Thymus (tissue), 14 donors: ENCODE results near the gene GPR137. TPM values are rescaled to one million over a fixed set of nuclear protein-coding genes. Genes with fewer than 3 reads are reported as not detected.

Source experiments
- DNase-seq, 9 donors: peaks; one replicate each; pipeline ENCODE4 v3.0.0-alpha.2; 2013; ENCODE audit warnings: low spot score in 9 of 9, low read depth in 6 of 9, missing footprints in 1 of 9
- H3K27ac ChIP-seq, 2 donors: one replicate each; pipeline ENCODE4 v1.5.1; 2013; ENCODE audit warnings: control low read depth in 1 of 2, low read depth in 1 of 2, low read length in 1 of 2, mild to moderate bottlenecking in 1 of 2, moderate library complexity in 1 of 2
- H3K27me3 ChIP-seq, 2 donors: one replicate each; pipeline ENCODE4 v1.5.1; 2013; ENCODE audit warnings: low read length in 1 of 2; ENCODE audit not compliant: control insufficient read depth in 2 of 2, insufficient read depth in 1 of 2
- H3K36me3 ChIP-seq, 2 donors: one replicate each; pipeline ENCODE4 v1.5.1; 2013; ENCODE audit warnings: low read length in 1 of 2, mild to moderate bottlenecking in 1 of 2, moderate library complexity in 1 of 2; ENCODE audit not compliant: control insufficient read depth in 2 of 2, insufficient read depth in 2 of 2
- H3K4me1 ChIP-seq, 2 donors: one replicate each; pipeline ENCODE4 v1.5.1; 2013; ENCODE audit warnings: low read length in 2 of 2; ENCODE audit not compliant: control insufficient read depth in 2 of 2, insufficient read depth in 2 of 2
- H3K4me3 ChIP-seq, 2 donors: one replicate each; pipeline ENCODE4 v1.5.1; 2013; ENCODE audit warnings: low read length in 2 of 2, control low read depth in 1 of 2, mild to moderate bottlenecking in 1 of 2
- H3K9me3 ChIP-seq, 2 donors: one replicate each; pipeline ENCODE4 v1.5.1; 2013; ENCODE audit warnings: low read length in 1 of 2, mild to moderate bottlenecking in 1 of 2; ENCODE audit not compliant: control insufficient read depth in 2 of 2, insufficient read depth in 1 of 2
- WGBS: extraction: QIAGEN DNeasy Blood & Tissue Kit; methylation state at CpG from one replicate; pipeline ENCODE4 v1.1.7; 2013; 5-methylcytosine and 5-hydroxymethylcytosine counted together
- long read RNA-seq, 10 donors: transcript quantifications; one replicate each; lab custom pipeline, GENCODE V29; 2026
- polyA plus RNA-seq: library from polyadenylated mRNA; stranded (reverse); fragments of 200-250 nt; gene quantifications from one replicate; pipeline ENCODE4 v1.2.3, GENCODE V29; 2013
- total RNA-seq: library from RNA; stranded (reverse); fragments of 120-200 nt; gene quantifications from one replicate; pipeline ENCODE4 v1.2.4, GENCODE V29; 2013
- donor health status: healthy.

Gene GPR137
- total RNA-seq (7.3 TPM), polyA plus RNA-seq (18.5 TPM)
- long read RNA-seq, donor 1, partial matches to known transcripts = 0 of 2 reads
- long read RNA-seq, donor 1, other reads (novel, unspliced or antisense) = 0 of 2 reads
- long read RNA-seq, donor 2 = 0 reads
- long read RNA-seq, donor 3 = 0 reads
- long read RNA-seq, donor 4, partial matches to known transcripts = 0 of 1 reads
- long read RNA-seq, donor 4, other reads (novel, unspliced or antisense) = 0 of 1 reads
- long read RNA-seq, donor 5, partial matches to known transcripts = 0 of 2 reads
- long read RNA-seq, donor 5, other reads (novel, unspliced or antisense) = 0 of 2 reads
- long read RNA-seq, donor 6, partial matches to known transcripts = 0 of 3 reads
- long read RNA-seq, donor 6, other reads (novel, unspliced or antisense) = 0 of 3 reads
- long read RNA-seq, donor 7, partial matches to known transcripts = 0 of 1 reads
- long read RNA-seq, donor 7, other reads (novel, unspliced or antisense) = 0 of 1 reads
- long read RNA-seq, donor 8, partial matches to known transcripts = 0 of 1 reads
- long read RNA-seq, donor 8, other reads (novel, unspliced or antisense) = 0 of 1 reads
- long read RNA-seq, donor 9, partial matches to known transcripts = 0 of 1 reads
- long read RNA-seq, donor 9, other reads (novel, unspliced or antisense) = 0 of 1 reads
- long read RNA-seq, donor 10, partial matches to known transcripts = 0 of 1 reads
- long read RNA-seq, donor 10, other reads (novel, unspliced or antisense) = 0 of 1 reads

- Histone ChIP-seq H3K9me3 (peaks cover 0 to 7% of the 10 kb centered on the region in 2 donors), H3K27me3 (peaks cover 5 to 15% of the 10 kb centered on the region in 2 donors), H3K4me1 (peaks cover 14 to 24% of the 10 kb centered on the region in 2 donors), H3K36me3 (peaks cover 16 to 21% of the 10 kb centered on the region in 2 donors), H3K4me3 (peak within 1 kb of the TSS; percentile 69 to 73), H3K27ac (peak within 1 kb of the TSS; percentile 81 to 96)
- under 1% methylated on average over 102 of the region's 102 CpGs for WGBS
- peak; percentile 67 to 96 (median 89) for DNase-seq
Observed at GRCh38 chr11:64284962-64285884, at the start of gene GPR137. Gene GPR137 (plus strand): TSS chr11:64285848. CDS start chr11:64286525, 677 bp downstream.

- H3K9me3 ChIP-seq = peaks cover 0 to 9% of the 10 kb centered on the region in 2 donors
- H3K36me3 ChIP-seq = peaks cover 6 to 19% of the 10 kb centered on the region in 2 donors
- H3K27ac ChIP-seq = peak overlapping the region; percentile 50 to 99
- H3K4me1 ChIP-seq = peaks cover 14 to 66% of the 10 kb centered on the region in 2 donors
- no peak overlapping the region for H3K4me3 ChIP-seq
- no peak for DNase-seq
- 95% methylated on average over 12 of the region's 12 CpGs for WGBS
- peaks cover 0 to 11% of the 10 kb centered on the region in 2 donors for H3K27me3 ChIP-seq
Observed at GRCh38 chr11:64237484-64237951, 48.1 kb upstream of the GPR137 start.

- DNase-seq = no peak
- 95% methylated on average over 9 of the region's 9 CpGs for WGBS
Observed at GRCh38 chr11:64238076-64238475, 47.6 kb upstream of the GPR137 start.

GRCh38 chr11:64238999-64239398 lies 46.6 kb upstream of the GPR137 start:
- H3K27me3 ChIP-seq = peaks cover 0 to 4% of the 10 kb centered on the region in 2 donors
- WGBS = 93% methylated on average over 5 of the region's 5 CpGs
- peaks cover 0 to 9% of the 10 kb centered on the region in 2 donors for H3K9me3 ChIP-seq
- H3K4me3 ChIP-seq = no peak overlapping the region
- H3K4me1 ChIP-seq = peaks cover 13 to 70% of the 10 kb centered on the region in 2 donors
- peaks cover 15 to 19% of the 10 kb centered on the region in 2 donors for H3K36me3 ChIP-seq
- H3K27ac ChIP-seq = peak overlapping the region; percentile 25 to 99
- peak in 1 of 9 donors; percentile 48 for DNase-seq

More at GRCh38 chr11:64238076-64238475, 47.6 kb upstream of the GPR137 start:
- peaks cover 16 to 68% of the 10 kb centered on the region in 2 donors for H3K4me1 ChIP-seq
- peaks cover 0 to 11% of the 10 kb centered on the region in 2 donors for H3K27me3 ChIP-seq
- H3K9me3 ChIP-seq = peaks cover 0 to 9% of the 10 kb centered on the region in 2 donors
- peaks cover 6 to 19% of the 10 kb centered on the region in 2 donors for H3K36me3 ChIP-seq
- H3K27ac ChIP-seq = peak overlapping the region; percentile 50 to 99
- no peak overlapping the region for H3K4me3 ChIP-seq

- Histone ChIP-seq H3K4me3 (peak overlapping the region in 1 of 2 donors; percentile 80), H3K4me1 (peaks cover 13 to 77% of the 10 kb centered on the region in 2 donors), H3K9me3 (peaks cover 0 to 9% of the 10 kb centered on the region in 2 donors), H3K27me3 (peaks cover 0 to 2% of the 10 kb centered on the region in 2 donors), H3K27ac (peak overlapping the region; percentile 96 to 99), H3K36me3 (peaks cover 19 to 22% of the 10 kb centered on the region in 2 donors)
- no peak for DNase-seq
- WGBS = 84% methylated on average over 11 of the region's 11 CpGs
Observed at GRCh38 chr11:64239662-64240434, 45.8 kb upstream of the GPR137 start.

GRCh38 chr11:64240435-64241240 lies 45.0 kb upstream of the GPR137 start, which contains the start of gene FKBP2:
Gene FKBP2 (plus strand): TSS chr11:64241095. CDS start chr11:64242388, 1,293 bp downstream.
- Histone ChIP-seq H3K4me3 (peak within 1 kb of the TSS; percentile 54 to 80), H3K36me3 (peaks cover 19 to 25% of the 10 kb centered on the region in 2 donors), H3K27ac (peak within 1 kb of the TSS; percentile 96 to 99), H3K4me1 (peaks cover 16 to 77% of the 10 kb centered on the region in 2 donors), H3K27me3 (no peaks in the 10 kb centered on the region), H3K9me3 (peaks cover 0 to 14% of the 10 kb centered on the region in 2 donors)
- DNase-seq = peak; percentile 75 to 97 (median 90)
- WGBS = 1% methylated on average over 58 of the region's 58 CpGs

GRCh38 chr11:64241241-64241490 lies 44.5 kb upstream of the GPR137 start:
- Histone ChIP-seq H3K4me1 (peaks cover 20 to 80% of the 10 kb centered on the region in 2 donors), H3K4me3 (peak overlapping the region; percentile 54 to 80), H3K27me3 (no peaks in the 10 kb centered on the region), H3K36me3 (peaks cover 19 to 22% of the 10 kb centered on the region in 2 donors), H3K27ac (peak overlapping the region; percentile 96 to 99), H3K9me3 (peaks cover 0 to 14% of the 10 kb centered on the region in 2 donors)
- WGBS = under 1% methylated on average over 24 of the region's 24 CpGs
- DNase-seq = peak in 1 of 9 donors; percentile 97
